Measurements from ENCODE around the gene CORO6.

Gene CORO6

GRCh38 chr17:29597361-29598172 lies 25.1 kb downstream of the CORO6 start:
- Histone ChIP-seq H3K9ac (ENCODE audit: low read length) (no peak overlapping the region), H3K4me1 (ENCODE audit: insufficient read depth, low read length, severe bottlenecking) (peaks cover 11% of the 10 kb centered on the region), H3K27me3 (ENCODE audit: insufficient read depth, low read length) (peaks cover 3% of the 10 kb centered on the region; the same call in 1 of the 2 replicates), H2AFZ (ENCODE audit: low read length) (no peak overlapping the region), H3F3A (ENCODE audit: insufficient read depth, low read length) (no peaks in the 10 kb centered on the region), H3K27ac (ENCODE audit: low read depth, low read length, poor library complexity, severe bottlenecking) (no peak overlapping the region), H3K4me2 (ENCODE audit: low read length) (no peak overlapping the region), H3K4me3 (ENCODE audit: low read depth, low read length, poor library complexity, severe bottlenecking) (no peak overlapping the region), H3K79me2 (ENCODE audit: insufficient read depth, low read length) (no peaks in the 10 kb centered on the region), H3K36me3 (ENCODE audit: insufficient read depth, low read length) (no peaks in the 10 kb centered on the region), H3K9me3 (ENCODE audit: low read length) (no peaks in the 10 kb centered on the region), H4K20me1 (ENCODE audit: insufficient read depth, low read length) (no peaks in the 10 kb centered on the region), H3K9me2 (ENCODE audit: low read depth, low read length) (no peaks in the 10 kb centered on the region)
- no peak for TF ChIP-seq CTCF (IDR thresholded peaks at IDR 0.05; ENCODE audit: low read length)
- TF ChIP-seq EZH2 (IDR thresholded peaks at IDR 0.05; ENCODE audit: borderline replicate concordance, low read length) = no peak

GRCh38 chr17:29596811-29597210 lies 25.9 kb downstream of the CORO6 start:
- Histone ChIP-seq H3K27me3 (ENCODE audit: insufficient read depth, low read length) (peaks cover 3% of the 10 kb centered on the region; the same call in 1 of the 2 replicates), H3K27ac (ENCODE audit: low read depth, low read length, poor library complexity, severe bottlenecking) (no peak overlapping the region), H3K36me3 (ENCODE audit: insufficient read depth, low read length) (no peaks in the 10 kb centered on the region), H4K20me1 (ENCODE audit: insufficient read depth, low read length) (no peaks in the 10 kb centered on the region), H3K9me3 (ENCODE audit: low read length) (no peaks in the 10 kb centered on the region), H2AFZ (ENCODE audit: low read length) (no peak overlapping the region), H3K9me2 (ENCODE audit: low read depth, low read length) (no peaks in the 10 kb centered on the region), H3K79me2 (ENCODE audit: insufficient read depth, low read length) (no peaks in the 10 kb centered on the region), H3K4me2 (ENCODE audit: low read length) (no peak overlapping the region), H3K4me3 (ENCODE audit: low read depth, low read length, poor library complexity, severe bottlenecking) (no peak overlapping the region), H3F3A (ENCODE audit: insufficient read depth, low read length) (no peaks in the 10 kb centered on the region), H3K9ac (ENCODE audit: low read length) (no peak overlapping the region), H3K4me1 (ENCODE audit: insufficient read depth, low read length, severe bottlenecking) (peaks cover 19% of the 10 kb centered on the region)
- TF ChIP-seq EZH2 (IDR thresholded peaks at IDR 0.05; ENCODE audit: borderline replicate concordance, low read length) (no peak), CTCF (IDR thresholded peaks at IDR 0.05; ENCODE audit: low read length) (no peak)

GRCh38 chr17:29595943-29596774 lies 26.6 kb downstream of the CORO6 start:
- no peak overlapping the region for H3K9ac ChIP-seq (ENCODE audit: low read length)

More at GRCh38 chr17:29595943-29596774, 26.6 kb downstream of the CORO6 start:
- Histone ChIP-seq H3K27ac (ENCODE audit: low read depth, low read length, poor library complexity, severe bottlenecking) (no peak overlapping the region), H4K20me1 (ENCODE audit: insufficient read depth, low read length) (no peaks in the 10 kb centered on the region), H3K27me3 (ENCODE audit: insufficient read depth, low read length) (peaks cover 3% of the 10 kb centered on the region; the same call in 1 of the 2 replicates), H3K79me2 (ENCODE audit: insufficient read depth, low read length) (no peaks in the 10 kb centered on the region), H3F3A (ENCODE audit: insufficient read depth, low read length) (no peaks in the 10 kb centered on the region), H3K4me3 (ENCODE audit: low read depth, low read length, poor library complexity, severe bottlenecking) (no peak overlapping the region), H3K9me3 (ENCODE audit: low read length) (no peaks in the 10 kb centered on the region), H3K36me3 (ENCODE audit: insufficient read depth, low read length) (no peaks in the 10 kb centered on the region), H3K4me2 (ENCODE audit: low read length) (no peak overlapping the region), H2AFZ (ENCODE audit: low read length) (no peak overlapping the region), H3K4me1 (ENCODE audit: insufficient read depth, low read length, severe bottlenecking) (peaks cover 25% of the 10 kb centered on the region), H3K9me2 (ENCODE audit: low read depth, low read length) (no peaks in the 10 kb centered on the region)
- TF ChIP-seq EZH2 (IDR thresholded peaks at IDR 0.05; ENCODE audit: borderline replicate concordance, low read length) (no peak), CTCF (IDR thresholded peaks at IDR 0.05; ENCODE audit: low read length) (no peak)

Measured in OCI-LY1 (cell line).